BJ (cell line): ENCODE results near the gene BUB1B. TPM values are rescaled to one million over a fixed set of nuclear protein-coding genes. Genes with fewer than 3 reads are reported as not detected.

ENCODE experiments used
- CTCF ChIA-PET: fragments of 350-600 bp; formaldehyde crosslinking; extraction: SDS; loops from one replicate; lab custom pipeline; 2021; ENCODE audit warnings: antibody characterized with exemption, inconsistent platforms; lab: Yijun Ruan, JAX
- POLR2A ChIA-PET: fragments of 300-600 bp; sonication (Branson Sonifier 250); formaldehyde crosslinking; extraction: SDS; loops from one replicate; lab custom pipeline; 2021; ENCODE audit warnings: antibody characterized with exemption; lab: Charles Lee
- DNase-seq: peaks from one replicate; pipeline ENCODE4 v3.0.0-alpha.2; 2011; ENCODE audit warnings: low read depth
- H3K27me3 ChIP-seq: 2 replicates; pipeline ENCODE4 v1.6.0; 2011; ENCODE audit warnings: low read length; ENCODE audit not compliant: control insufficient read depth, insufficient read depth
- H3K36me3 ChIP-seq: 2 replicates; pipeline ENCODE4 v1.5.1; 2011; ENCODE audit warnings: low read length; ENCODE audit not compliant: control insufficient read depth, insufficient read depth
- H3K4me3 ChIP-seq: 2 replicates; pipeline ENCODE4 v1.5.1; 2011; ENCODE audit warnings: low read depth, mild to moderate bottlenecking, control low read depth, low read length
- CTCF ChIP-seq: IDR thresholded peaks from 2 replicates; pipeline ENCODE4 v1.5.1; 2011; ENCODE audit warnings: low read depth, mild to moderate bottlenecking, control low read depth, inconsistent platforms, low read length, moderate library complexity; ENCODE audit not compliant: insufficient read depth
- polyA plus RNA-seq: library from polyadenylated mRNA; depleted of rRNA; stranded (reverse); fragments of >200 nt; gene quantifications from 2 replicates; pipeline ENCODE4 v1.2.3, GENCODE V29; 2011

BUB1B gene
- polyA plus RNA-seq, 1 experiment = 12.8 TPM

GRCh38 chr15:40264321-40265153 lies 103.7 kb downstream of the BUB1B start:
- CTCF ChIA-PET = interaction anchor here (0.6 to 7.6 kb wide), 8 partner anchors 9 to 219 kb away, joined by 3 to 74 read pairs (median 8); partner anchors contain the start of gene ANKRD63
- Histone ChIP-seq H3K4me3 (no peak overlapping the region), H3K36me3 (no peaks in the 10 kb centered on the region), H3K27me3 (no peaks in the 10 kb centered on the region; the same call in 1 of the 2 replicates)
- POLR2A ChIA-PET = no interaction called here
- no peak for DNase-seq
- TF ChIP-seq CTCF = no peak

DNA sequence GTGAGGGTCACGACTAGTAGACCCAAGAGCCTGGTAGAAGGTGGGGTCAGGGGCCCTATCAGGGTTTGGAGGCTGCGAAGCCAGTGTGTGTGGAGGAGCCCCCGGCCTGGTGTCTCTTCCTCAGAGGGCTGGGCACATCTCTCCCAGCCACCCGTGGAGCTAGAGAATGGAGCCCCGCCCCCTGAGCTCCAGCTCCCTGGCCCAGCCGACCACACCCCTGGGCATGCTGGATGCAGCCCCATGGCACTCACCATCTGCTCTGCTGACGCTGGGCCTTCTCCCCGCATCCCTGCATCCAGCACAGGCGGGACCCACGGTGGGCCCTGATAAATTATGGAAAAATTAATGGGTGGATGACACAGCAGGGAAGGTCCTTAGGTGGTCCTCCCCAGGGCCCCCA lies 104.5 kb downstream of the BUB1B start:
- no peak for DNase-seq
- ChIA-PET CTCF (interaction anchor here (6.0 to 7.6 kb wide), 2 partner anchors 8 to 13 kb away, joined by 35 to 74 read pairs; no protein-coding TSS in a partner anchor), POLR2A (no interaction called here)
- no peak overlapping the region for H3K4me3 ChIP-seq
- H3K36me3 ChIP-seq = no peaks in the 10 kb centered on the region
- H3K27me3 ChIP-seq = peaks cover 4% of the 10 kb centered on the region
- no peak for TF ChIP-seq CTCF

GRCh38 chr15:40265875-40266274 lies 105.0 kb downstream of the BUB1B start:
- no peak for TF ChIP-seq CTCF
- DNase-seq = no peak
- Histone ChIP-seq H3K4me3 (no peak overlapping the region), H3K27me3 (peaks cover 4% of the 10 kb centered on the region), H3K36me3 (no peaks in the 10 kb centered on the region)
- POLR2A ChIA-PET = no interaction called here
- CTCF ChIA-PET = interaction anchor here (6.0 to 7.6 kb wide), 2 partner anchors 8 to 13 kb away, joined by 35 to 74 read pairs; no protein-coding TSS in a partner anchor

DNA sequence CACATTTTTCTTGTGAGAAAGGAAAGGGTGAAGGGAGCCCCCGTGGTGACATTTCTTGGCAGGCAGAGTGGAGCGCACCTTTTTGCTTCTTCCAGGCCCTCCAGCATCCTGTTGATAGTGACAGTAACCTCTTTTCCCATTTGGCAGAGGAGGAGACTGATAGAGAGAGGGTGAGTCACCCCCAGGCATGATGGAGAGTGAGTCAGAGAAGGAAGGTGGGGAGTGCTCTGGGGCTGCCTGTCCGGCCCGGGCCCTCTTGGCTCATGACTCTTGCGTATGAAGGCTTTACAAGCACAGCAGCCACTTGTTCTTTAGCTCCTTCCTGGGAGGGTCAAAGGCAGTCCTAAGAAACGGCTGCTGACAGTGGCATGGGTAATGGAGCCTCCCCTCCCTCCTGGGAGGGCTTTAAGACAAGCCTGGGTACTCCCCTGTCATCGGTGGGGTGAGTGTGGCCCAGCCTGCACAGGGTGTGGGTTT lies 106.0 kb downstream of the BUB1B start:
- H3K36me3 ChIP-seq = no peaks in the 10 kb centered on the region
- H3K4me3 ChIP-seq = no peak overlapping the region
- TF ChIP-seq CTCF = no peak
- POLR2A ChIA-PET = interaction anchor here (0.6 kb wide), 1 partner anchor 592 kb away, joined by 3 read pairs; no protein-coding TSS in a partner anchor
- peak; percentile 70 for DNase-seq
- peaks cover 4% of the 10 kb centered on the region for H3K27me3 ChIP-seq
- CTCF ChIA-PET = interaction anchor here (1.0 to 14.9 kb wide), 4 partner anchors 7 to 71 kb away, joined by 3 to 494 read pairs (median 54); no protein-coding TSS in a partner anchor

DNA sequence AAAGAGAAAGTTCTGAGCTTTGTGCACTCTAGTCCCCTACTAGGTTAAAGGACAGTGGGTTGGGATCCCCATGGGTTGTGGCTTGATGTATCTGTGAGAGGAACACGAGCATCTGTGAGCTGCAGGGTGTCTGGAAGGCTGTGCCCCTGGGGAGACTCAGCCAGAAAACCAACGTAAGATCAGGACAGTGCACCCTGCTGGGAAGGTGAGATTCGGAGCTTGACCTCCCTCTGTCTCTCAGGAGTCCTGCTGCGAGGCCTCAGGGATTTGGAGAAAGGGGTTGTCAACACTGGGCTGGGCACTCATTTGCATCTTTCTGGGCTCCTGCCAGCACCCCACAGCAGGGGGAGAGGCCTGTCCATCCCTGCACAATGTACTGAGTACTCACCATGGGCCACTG lies 106.8 kb downstream of the BUB1B start:
- Histone ChIP-seq H3K4me3 (no peak overlapping the region), H3K36me3 (no peaks in the 10 kb centered on the region), H3K27me3 (peaks cover 4% of the 10 kb centered on the region; the same call in 1 of the 2 replicates)
- no peak for DNase-seq
- ChIA-PET CTCF (interaction anchor here (0.7 to 14.9 kb wide), 5 partner anchors 11 to 171 kb away, joined by 3 to 494 read pairs (median 3); no protein-coding TSS in a partner anchor), POLR2A (no interaction called here)
- no peak for TF ChIP-seq CTCF
